ENCODE measurements around the gene ANKS6.

Gene ANKS6

GRCh38 chr9:98777618-98778017 lies 18.7 kb downstream of the ANKS6 start:
- FAIRE-seq (no peak), DNase-seq (ENCODE audit: insufficient read length) (no peak)
- TF ChIP-seq TAF1 (IDR thresholded peaks at IDR 0.05; ENCODE audit: borderline replicate concordance, low read depth, low read length): no peak
- TF ChIP-seq POLR2A (IDR thresholded peaks at IDR 0.05; ENCODE audit: low read depth, low read length): no peak
- no peak for TF ChIP-seq POLR2AphosphoS5 (IDR thresholded peaks at IDR 0.05; ENCODE audit: low read depth, low read length)

DNA sequence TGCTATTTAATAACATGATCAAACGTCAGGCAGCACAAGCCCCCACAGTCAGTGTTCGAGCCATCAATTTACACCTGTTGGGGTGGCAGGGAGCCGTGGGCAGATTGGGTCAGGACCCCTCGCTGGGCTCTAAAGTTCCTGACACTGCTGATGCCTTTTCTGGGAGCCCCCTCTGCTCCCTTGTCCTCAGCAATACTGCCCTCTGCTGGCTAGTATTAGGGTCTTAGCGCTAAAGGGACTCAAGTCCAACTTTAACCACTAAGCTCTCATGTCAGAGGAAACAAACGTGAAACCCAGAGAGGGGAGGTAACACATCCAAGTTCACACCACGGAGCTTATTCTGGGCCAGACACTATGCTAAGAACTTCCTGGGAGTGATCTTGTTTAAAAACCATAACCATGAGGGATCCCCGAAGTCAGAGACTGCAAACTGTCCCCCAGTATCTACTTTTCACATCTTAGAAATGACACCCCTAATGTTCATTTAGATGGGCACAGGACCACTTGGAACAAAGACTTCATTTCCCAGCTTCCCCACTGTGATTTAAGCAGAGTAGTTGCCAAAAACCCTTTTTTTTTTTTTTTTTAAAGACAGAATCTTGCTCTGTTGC lies 20.4 kb downstream of the ANKS6 start:
- DNase-seq (ENCODE audit: insufficient read length): peak; percentile 47
- TF ChIP-seq POLR2AphosphoS5 (IDR thresholded peaks at IDR 0.05; ENCODE audit: low read depth, low read length): no peak
- TF ChIP-seq TAF1 (IDR thresholded peaks at IDR 0.05; ENCODE audit: borderline replicate concordance, low read depth, low read length): no peak
- no peak for TF ChIP-seq POLR2A (IDR thresholded peaks at IDR 0.05; ENCODE audit: low read depth, low read length)
- no peak for FAIRE-seq

- TF ChIP-seq TAF1 (IDR thresholded peaks at IDR 0.05; ENCODE audit: borderline replicate concordance, low read depth, low read length): no peak
- FAIRE-seq (no peak), DNase-seq (ENCODE audit: insufficient read length) (no peak)
Observed at GRCh38 chr9:98774746-98775145, 21.6 kb downstream of the ANKS6 start.

DNA sequence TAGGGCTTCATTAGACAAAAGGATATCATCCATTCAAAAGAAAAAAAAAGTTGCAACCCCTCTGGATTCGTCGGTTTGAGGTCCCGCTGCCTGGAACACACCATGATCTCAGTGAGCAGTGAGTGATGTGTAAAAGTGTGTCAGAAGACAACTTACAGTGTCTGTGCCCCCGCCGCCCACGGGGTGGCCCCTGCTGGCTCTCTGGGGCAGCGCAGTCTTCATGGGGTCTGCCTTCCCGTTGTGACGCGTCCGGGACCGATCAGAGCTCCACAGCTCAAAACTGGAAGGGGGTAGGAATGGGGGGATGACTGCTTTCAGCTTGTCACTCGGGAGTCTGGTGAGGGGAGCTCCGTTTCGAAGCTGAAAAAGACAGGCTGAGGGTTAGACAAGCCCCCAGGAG lies 22.6 kb downstream of the ANKS6 start:
- TF ChIP-seq TAF1 (IDR thresholded peaks at IDR 0.05; ENCODE audit: borderline replicate concordance, low read depth, low read length) (no peak), POLR2A (IDR thresholded peaks at IDR 0.05; ENCODE audit: low read depth, low read length) (no peak), POLR2AphosphoS5 (IDR thresholded peaks at IDR 0.05; ENCODE audit: low read depth, low read length) (no peak)
- FAIRE-seq (no peak), DNase-seq (ENCODE audit: insufficient read length) (no peak)

- TF ChIP-seq POLR2A (IDR thresholded peaks at IDR 0.05; ENCODE audit: low read depth, low read length) (no peak), POLR2AphosphoS5 (IDR thresholded peaks at IDR 0.05; ENCODE audit: low read depth, low read length) (no peak)
- FAIRE-seq (no peak), DNase-seq (ENCODE audit: insufficient read length) (no peak)
Observed at GRCh38 chr9:98772364-98773155, 23.8 kb downstream of the ANKS6 start.

- FAIRE-seq: no peak
- TF ChIP-seq TAF1 (IDR thresholded peaks at IDR 0.05; ENCODE audit: borderline replicate concordance, low read depth, low read length) (no peak), POLR2A (IDR thresholded peaks at IDR 0.05; ENCODE audit: low read depth, low read length) (no peak), POLR2AphosphoS5 (IDR thresholded peaks at IDR 0.05; ENCODE audit: low read depth, low read length) (no peak)
Observed at GRCh38 chr9:98771209-98771874, 25.0 kb downstream of the ANKS6 start.

DNA sequence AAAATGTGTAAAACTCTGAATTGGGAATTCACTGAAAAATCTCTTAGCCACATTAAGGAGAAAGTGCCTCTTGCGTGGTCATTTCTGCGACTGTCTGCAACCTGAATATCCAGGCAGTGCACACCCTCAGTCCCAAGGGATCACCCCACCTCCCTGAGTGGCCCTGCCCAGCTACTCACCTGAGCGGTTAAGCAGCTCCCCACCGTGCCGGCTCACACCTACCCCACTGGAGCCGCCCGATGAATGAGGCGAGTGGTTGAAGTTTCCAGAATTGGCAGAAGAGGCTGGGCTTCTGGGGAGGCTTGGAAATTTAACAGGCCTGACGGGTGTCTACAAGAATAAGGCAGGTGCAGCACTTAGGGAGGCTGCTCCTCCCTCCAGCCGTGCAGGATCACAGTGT lies 25.6 kb downstream of the ANKS6 start:
- TF ChIP-seq POLR2A (IDR thresholded peaks at IDR 0.05; ENCODE audit: low read depth, low read length) (no peak), POLR2AphosphoS5 (IDR thresholded peaks at IDR 0.05; ENCODE audit: low read depth, low read length) (no peak), TAF1 (IDR thresholded peaks at IDR 0.05; ENCODE audit: borderline replicate concordance, low read depth, low read length) (no peak)
- FAIRE-seq: no peak
- no peak for DNase-seq (ENCODE audit: insufficient read length)

More at GRCh38 chr9:98771209-98771874, 25.0 kb downstream of the ANKS6 start:
- no peak for DNase-seq (ENCODE audit: insufficient read length)

GRCh38 chr9:98768344-98768743 lies 28.0 kb downstream of the ANKS6 start:
- DNase-seq (ENCODE audit: insufficient read length) (no peak), FAIRE-seq (no peak)
- TF ChIP-seq POLR2AphosphoS5 (IDR thresholded peaks at IDR 0.05; ENCODE audit: low read depth, low read length) (no peak), POLR2A (IDR thresholded peaks at IDR 0.05; ENCODE audit: low read depth, low read length) (no peak), TAF1 (IDR thresholded peaks at IDR 0.05; ENCODE audit: borderline replicate concordance, low read depth, low read length) (no peak)

- no peak for FAIRE-seq
Observed at GRCh38 chr9:98767915-98768314, 28.4 kb downstream of the ANKS6 start.

DNA sequence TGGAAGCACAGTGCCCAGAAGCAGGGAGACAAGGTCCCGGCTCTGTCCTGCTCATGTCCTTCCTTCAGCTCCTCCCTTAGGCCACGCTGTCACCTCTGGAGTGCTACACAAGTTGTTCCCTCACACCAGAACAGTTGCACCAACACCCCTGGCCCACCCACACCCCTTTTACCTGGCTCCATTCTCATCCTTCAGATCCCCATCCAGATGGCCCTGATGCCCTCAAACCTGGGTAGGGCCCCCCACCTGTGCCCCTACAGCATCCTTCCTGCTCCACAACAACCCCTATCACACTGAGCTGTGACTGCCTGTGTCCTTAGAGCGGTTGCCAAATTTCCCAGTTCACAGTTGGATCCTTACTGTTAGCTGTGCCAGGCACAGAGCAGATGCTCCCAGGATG lies 29.2 kb downstream of the ANKS6 start:
- no peak for TF ChIP-seq TAF1 (IDR thresholded peaks at IDR 0.05; ENCODE audit: borderline replicate concordance, low read depth, low read length)
- TF ChIP-seq POLR2A (IDR thresholded peaks at IDR 0.05; ENCODE audit: low read depth, low read length): no peak
- TF ChIP-seq POLR2AphosphoS5 (IDR thresholded peaks at IDR 0.05; ENCODE audit: low read depth, low read length): no peak
- no peak for DNase-seq (ENCODE audit: insufficient read length)
- no peak for FAIRE-seq

More at GRCh38 chr9:98767915-98768314, 28.4 kb downstream of the ANKS6 start:
- DNase-seq (ENCODE audit: insufficient read length): no peak
- TF ChIP-seq POLR2AphosphoS5 (IDR thresholded peaks at IDR 0.05; ENCODE audit: low read depth, low read length) (no peak), TAF1 (IDR thresholded peaks at IDR 0.05; ENCODE audit: borderline replicate concordance, low read depth, low read length) (no peak), POLR2A (IDR thresholded peaks at IDR 0.05; ENCODE audit: low read depth, low read length) (no peak)

GRCh38 chr9:98766586-98766985 lies 29.8 kb downstream of the ANKS6 start:
- FAIRE-seq: no peak
- no peak for TF ChIP-seq POLR2A (IDR thresholded peaks at IDR 0.05; ENCODE audit: low read depth, low read length)
- no peak for TF ChIP-seq POLR2AphosphoS5 (IDR thresholded peaks at IDR 0.05; ENCODE audit: low read depth, low read length)
- no peak for TF ChIP-seq TAF1 (IDR thresholded peaks at IDR 0.05; ENCODE audit: borderline replicate concordance, low read depth, low read length)
- no peak for DNase-seq (ENCODE audit: insufficient read length)

GRCh38 chr9:98765256-98765655 lies 31.1 kb downstream of the ANKS6 start:
- FAIRE-seq: no peak
- no peak for DNase-seq (ENCODE audit: insufficient read length)
- TF ChIP-seq TAF1 (IDR thresholded peaks at IDR 0.05; ENCODE audit: borderline replicate concordance, low read depth, low read length) (no peak), POLR2AphosphoS5 (IDR thresholded peaks at IDR 0.05; ENCODE audit: low read depth, low read length) (no peak), POLR2A (IDR thresholded peaks at IDR 0.05; ENCODE audit: low read depth, low read length) (no peak)

Measured in GM12892 (cell line).